Measurements from ENCODE around the gene TLR9. TPM values are rescaled to one million over a fixed set of nuclear protein-coding genes. Genes with fewer than 3 reads are reported as not detected.

TLR9 gene
- total RNA-seq, 4 donors from 2014 or later: not detected

- TF ChIP-seq POLR2A (IDR thresholded peaks at IDR 0.05) (no peak), EP300 (IDR thresholded peaks at IDR 0.05) (no peak), CTCF (IDR thresholded peaks at IDR 0.05) (no peak), POLR2AphosphoS5 (IDR thresholded peaks at IDR 0.05) (no peak)
- Histone ChIP-seq H3K27ac (no peak overlapping the region), H3K4me3 (no peak overlapping the region), H3K36me3 (no peaks in the 10 kb centered on the region), H3K27me3 (no peaks in the 10 kb centered on the region), H3K9me3 (no peaks in the 10 kb centered on the region), H3K4me1 (peaks cover 0 to 10% (median 10%) of the 10 kb centered on the region in 3 donors)
- ATAC-seq: no peak
- 100% methylated on average over 1 of the region's 3 CpGs; no CpG with 5 or more reads in 1 of the 2 donors for WGBS, 2 donors (ENCODE audit: low coverage in 1 of 2)
Observed at GRCh38 chr3:52185837-52186236, 39.6 kb downstream of the TLR9 start.

GRCh38 chr3:52185311-52185710, 40.1 kb downstream of the TLR9 start:
- Histone ChIP-seq H3K36me3 (no peaks in the 10 kb centered on the region), H3K9me3 (no peaks in the 10 kb centered on the region), H3K27ac (no peak overlapping the region), H3K4me3 (no peak overlapping the region), H3K4me1 (peaks cover 0 to 5% (median 5%) of the 10 kb centered on the region in 3 donors), H3K27me3 (no peaks in the 10 kb centered on the region)
- 100% methylated on average over 1 to 3 of the region's 6 CpGs for WGBS, 2 donors (ENCODE audit: low coverage in 1 of 2)
- TF ChIP-seq CTCF (IDR thresholded peaks at IDR 0.05) (no peak), EP300 (IDR thresholded peaks at IDR 0.05) (no peak), POLR2AphosphoS5 (IDR thresholded peaks at IDR 0.05) (no peak), POLR2A (IDR thresholded peaks at IDR 0.05) (no peak)
- ATAC-seq: no peak

DNA sequence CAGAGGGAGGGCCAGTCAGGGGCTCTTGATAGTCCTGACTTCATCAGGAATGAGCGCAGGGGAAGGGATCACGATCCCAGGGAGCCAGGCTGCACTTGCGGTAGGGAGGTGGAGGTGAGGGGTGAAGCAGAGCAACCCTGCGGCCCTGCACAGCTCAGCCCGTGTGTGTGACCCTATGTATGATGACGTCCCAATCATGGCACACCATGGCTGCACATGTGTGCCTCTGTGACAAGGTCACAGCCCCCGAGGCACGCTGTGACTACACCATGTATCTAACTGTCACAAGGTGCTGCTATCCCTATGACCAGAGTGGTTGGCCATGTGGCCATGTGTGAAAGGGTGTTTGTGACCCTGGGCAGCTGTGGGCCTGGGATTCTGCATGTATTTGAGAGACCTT, 40.8 kb downstream of the TLR9 start:
- 100% methylated on average over 1 to 2 of the region's 8 CpGs for WGBS, 2 donors (ENCODE audit: low coverage in 1 of 2)
- no peaks in the 10 kb centered on the region for H3K4me1 ChIP-seq
- H3K36me3 ChIP-seq: no peaks in the 10 kb centered on the region
- peak overlapping the region in 1 of 4 donors; percentile 8 for H3K27ac ChIP-seq
- H3K4me3 ChIP-seq: no peak overlapping the region
- H3K27me3 ChIP-seq: no peaks in the 10 kb centered on the region
- no peak for ATAC-seq
- TF ChIP-seq CTCF (IDR thresholded peaks at IDR 0.05): no peak
- TF ChIP-seq POLR2A (IDR thresholded peaks at IDR 0.05): no peak
- TF ChIP-seq EP300 (IDR thresholded peaks at IDR 0.05): no peak
- no peak for TF ChIP-seq POLR2AphosphoS5 (IDR thresholded peaks at IDR 0.05)
- H3K9me3 ChIP-seq: no peaks in the 10 kb centered on the region

GRCh38 chr3:52183786-52184445, 41.5 kb downstream of the TLR9 start:
- H3K4me1 ChIP-seq: no peaks in the 10 kb centered on the region
- H3K4me3 ChIP-seq: no peak overlapping the region
- ATAC-seq: peak; percentile 9
- H3K36me3 ChIP-seq: no peaks in the 10 kb centered on the region
- peak overlapping the region in 1 of 4 donors; percentile 8 for H3K27ac ChIP-seq
- WGBS, 2 donors (ENCODE audit: low coverage in 1 of 2): 53 to 58% methylated on average over 3 to 4 of the region's 7 CpGs
- H3K9me3 ChIP-seq: no peaks in the 10 kb centered on the region
- no peaks in the 10 kb centered on the region for H3K27me3 ChIP-seq
- TF ChIP-seq EP300 (IDR thresholded peaks at IDR 0.05): no peak
- no peak for TF ChIP-seq POLR2A (IDR thresholded peaks at IDR 0.05)
- TF ChIP-seq CTCF (IDR thresholded peaks at IDR 0.05): no peak

GRCh38 chr3:52182691-52183090, 42.8 kb downstream of the TLR9 start:
- Histone ChIP-seq H3K36me3 (no peaks in the 10 kb centered on the region), H3K4me1 (no peaks in the 10 kb centered on the region), H3K27ac (no peak overlapping the region), H3K4me3 (no peak overlapping the region), H3K9me3 (no peaks in the 10 kb centered on the region), H3K27me3 (no peaks in the 10 kb centered on the region)
- WGBS, 2 donors (ENCODE audit: low coverage in 1 of 2): 69 to 100% methylated on average over 2 to 3 of the region's 4 CpGs
- ATAC-seq: no peak
- TF ChIP-seq CTCF (IDR thresholded peaks at IDR 0.05): no peak
- no peak for TF ChIP-seq EP300 (IDR thresholded peaks at IDR 0.05)
- no peak for TF ChIP-seq POLR2AphosphoS5 (IDR thresholded peaks at IDR 0.05)
- no peak for TF ChIP-seq POLR2A (IDR thresholded peaks at IDR 0.05)

All from gastroesophageal sphincter (tissue), 4 donors.